Activated CD4-positive, alpha-beta T cell treated with anti-CD3 and anti-CD28 coated beads, Interleukin-2, amount 10 ng/mL, durations not matched to agents 7 days and 5 days (primary cell): ENCODE data around the gene MS4A7. TPM values are rescaled to one million over a fixed set of nuclear protein-coding genes. Genes with fewer than 3 reads are reported as not detected.

ENCODE experiments used
- CTCF ChIA-PET: fragments of 350-600 bp; sonication (Branson Sonifier 250); formaldehyde crosslinking; loops from one replicate; lab custom pipeline; 2021; ENCODE audit warnings: antibody characterized with exemption; lab: Charles Lee
- POLR2A ChIA-PET: fragments of 350-600 bp; sonication (Branson Sonifier 250); formaldehyde crosslinking; loops from one replicate; lab custom pipeline; 2021; ENCODE audit warnings: antibody characterized with exemption; lab: Charles Lee
- DNase-seq: peaks from one replicate; pipeline ENCODE4 v3.0.0-alpha.2; 2020
- H3K27ac Mint-ChIP-seq: one replicate; pipeline ENCODE4 v1.8.0; 2021; ENCODE audit warnings: mild to moderate bottlenecking, moderate library complexity, mixed read lengths
- H3K27me3 Mint-ChIP-seq: one replicate; pipeline ENCODE4 v1.8.0; 2021; ENCODE audit warnings: mixed read lengths
- H3K36me3 Mint-ChIP-seq: one replicate; pipeline ENCODE4 v1.8.0; 2021; ENCODE audit warnings: low read depth, mixed read lengths
- H3K4me1 Mint-ChIP-seq: one replicate; pipeline ENCODE4 v1.8.0; 2021; ENCODE audit warnings: mixed read lengths
- H3K4me3 Mint-ChIP-seq: one replicate; pipeline ENCODE4 v1.8.0; 2021; ENCODE audit warnings: mild to moderate bottlenecking, moderate library complexity, mixed read lengths
- H3K9me3 Mint-ChIP-seq: one replicate; pipeline ENCODE4 v1.8.0; 2021; ENCODE audit warnings: mixed read lengths
- total RNA-seq, 2 experiments: library from RNA; stranded (reverse); gene quantifications; one replicate each; pipeline ENCODE4 v1.2.3, GENCODE V29; 2021

The MS4A7 gene
- total RNA-seq, 2 experiments from 2014 or later = not detected

DNA sequence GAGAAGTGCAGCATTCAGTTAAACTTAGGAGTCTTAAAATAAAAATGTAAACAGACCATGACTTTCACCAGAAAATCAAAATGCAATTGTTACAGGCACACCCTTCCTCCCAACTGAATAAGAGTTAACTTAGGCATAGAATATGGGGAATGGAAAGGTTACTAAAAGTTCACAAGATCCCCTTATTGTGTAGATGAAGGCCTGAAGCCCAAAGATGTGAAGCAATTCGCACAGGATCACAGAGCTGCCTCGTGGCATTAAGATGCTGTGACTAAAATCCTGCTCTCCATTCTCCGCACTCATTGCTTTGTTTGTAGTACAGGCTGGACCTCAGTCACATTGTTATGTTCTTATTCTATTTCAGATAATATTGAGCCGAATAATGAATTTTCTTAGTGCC lies 55.1 kb downstream of the MS4A7 start:
- ChIA-PET POLR2A (no interaction called here), CTCF (no interaction called here)
- no peaks in the 10 kb centered on the region for H3K9me3 Mint-ChIP-seq
- DNase-seq = no peak
- H3K27me3 Mint-ChIP-seq = peaks cover 16% of the 10 kb centered on the region
- H3K36me3 Mint-ChIP-seq = no peaks in the 10 kb centered on the region
- no peaks in the 10 kb centered on the region for H3K4me1 Mint-ChIP-seq
- H3K4me3 Mint-ChIP-seq = no peak overlapping the region
- no peak overlapping the region for H3K27ac Mint-ChIP-seq

Other genes with a start within 250 kb of the MS4A7 start
- not detected for gene MS4A6A, start 195.4 kb upstream of the MS4A7 start, total RNA-seq
- not detected for gene MS4A4E, start 135.4 kb upstream of the MS4A7 start, total RNA-seq
- not detected for gene MS4A4A, start 97.9 kb upstream of the MS4A7 start, total RNA-seq
- gene MS4A6E, start 51.3 kb upstream of the MS4A7 start, total RNA-seq = not detected
- gene MS4A14, start 17.9 kb downstream of the MS4A7 start, total RNA-seq = not detected
- gene MS4A5, start 51.0 kb downstream of the MS4A7 start, total RNA-seq = not detected
- gene MS4A1, start 77.3 kb downstream of the MS4A7 start, total RNA-seq = not detected
- gene MS4A12, start 114.2 kb downstream of the MS4A7 start, total RNA-seq = not detected
- gene MS4A13, start 136.9 kb downstream of the MS4A7 start, total RNA-seq = not detected